Progenitor cell of endocrine pancreas (in vitro differentiated cells): ENCODE measurements around the gene SCYGR2. TPM values are rescaled to one million over a fixed set of nuclear protein-coding genes. Genes with fewer than 3 reads are reported as not detected.

Source experiments
- DNase-seq: peaks from one replicate; pipeline ENCODE4 v3.0.0; 2021; ENCODE audit warnings: low spot score; ENCODE audit not compliant: unreplicated experiment
- H3K27ac Mint-ChIP-seq: 2 replicates; pipeline ENCODE4 v1.8.0; 2021; ENCODE audit warnings: mild to moderate bottlenecking, moderate library complexity, mixed read lengths
- H3K27me3 Mint-ChIP-seq: 2 replicates; pipeline ENCODE4 v1.8.0; 2021; ENCODE audit warnings: mixed read lengths
- H3K36me3 Mint-ChIP-seq: 2 replicates; pipeline ENCODE4 v1.8.0; 2022; ENCODE audit warnings: mixed read lengths; ENCODE audit not compliant: insufficient read depth
- H3K4me1 Mint-ChIP-seq: 2 replicates; pipeline ENCODE4 v1.8.0; 2021; ENCODE audit warnings: low read depth, mixed read lengths
- H3K4me3 Mint-ChIP-seq: 2 replicates; pipeline ENCODE4 v1.8.0; 2021; ENCODE audit warnings: low read depth, mild to moderate bottlenecking, moderate library complexity, mixed read lengths
- H3K9me3 Mint-ChIP-seq: 2 replicates; pipeline ENCODE4 v1.8.0; 2021; ENCODE audit warnings: low read depth, mixed read lengths
- CTCF ChIP-seq: fragments of 200-600 bp; sonication (generic); IDR thresholded peaks from one replicate; pipeline ENCODE4 v1.5.0; 2021; ENCODE audit warnings: antibody characterized with exemption, mild to moderate bottlenecking; ENCODE audit not compliant: unreplicated experiment
- total RNA-seq: library from RNA; stranded (reverse); gene quantifications from 2 replicates; pipeline ENCODE4 v1.2.1, GENCODE V29; 2021

The SCYGR2 gene
- total RNA-seq, 1 donor from 2014 or later, result not detected

GRCh38 chr2:227570615-227571014 is 28.1 kb upstream of the SCYGR2 start:
- Mint-ChIP-seq H3K27ac (no peak overlapping the region), H3K27me3 (no peaks in the 10 kb centered on the region), H3K4me3 (no peak overlapping the region), H3K4me1 (no peaks in the 10 kb centered on the region), H3K9me3 (no peaks in the 10 kb centered on the region), H3K36me3 (no peaks in the 10 kb centered on the region)
- TF ChIP-seq CTCF, result no peak
- DNase-seq, result no peak

- H3K4me3 Mint-ChIP-seq, result no peak overlapping the region
- no peaks in the 10 kb centered on the region for H3K36me3 Mint-ChIP-seq
- H3K4me1 Mint-ChIP-seq, result peaks cover 1% of the 10 kb centered on the region
- no peaks in the 10 kb centered on the region for H3K27me3 Mint-ChIP-seq
- no peak for TF ChIP-seq CTCF
- H3K27ac Mint-ChIP-seq, result no peak overlapping the region
- no peaks in the 10 kb centered on the region for H3K9me3 Mint-ChIP-seq
- no peak for DNase-seq
Measured at GRCh38 chr2:227576110-227576509, 22.6 kb upstream of the SCYGR2 start.

- H3K9me3 Mint-ChIP-seq, result no peaks in the 10 kb centered on the region
- H3K4me3 Mint-ChIP-seq, result no peak overlapping the region
- H3K27ac Mint-ChIP-seq, result no peak overlapping the region
Measured at GRCh38 chr2:227576812-227577211, 21.9 kb upstream of the SCYGR2 start.

GRCh38 chr2:227577555-227577954 is 21.1 kb upstream of the SCYGR2 start:
- no peak for TF ChIP-seq CTCF
- Mint-ChIP-seq H3K4me3 (no peak overlapping the region), H3K4me1 (peaks cover 1% of the 10 kb centered on the region), H3K27me3 (no peaks in the 10 kb centered on the region), H3K36me3 (peaks cover 2% of the 10 kb centered on the region), H3K9me3 (peaks cover 7% of the 10 kb centered on the region), H3K27ac (peak overlapping the region; percentile 15)
- no peak for DNase-seq

More at GRCh38 chr2:227576812-227577211, 21.9 kb upstream of the SCYGR2 start:
- TF ChIP-seq CTCF, result no peak
- no peaks in the 10 kb centered on the region for H3K27me3 Mint-ChIP-seq
- DNase-seq, result no peak
- no peaks in the 10 kb centered on the region for H3K36me3 Mint-ChIP-seq
- H3K4me1 Mint-ChIP-seq, result peaks cover 1% of the 10 kb centered on the region

GRCh38 chr2:227578642-227579041 is 20.1 kb upstream of the SCYGR2 start:
- TF ChIP-seq CTCF, result no peak
- Mint-ChIP-seq H3K36me3 (peaks cover 2% of the 10 kb centered on the region), H3K4me1 (peaks cover 1% of the 10 kb centered on the region), H3K27me3 (no peaks in the 10 kb centered on the region), H3K9me3 (peaks cover 12% of the 10 kb centered on the region), H3K4me3 (no peak overlapping the region), H3K27ac (no peak overlapping the region)
- no peak for DNase-seq
